ENCODE measurements around the gene SLC22A2.

The SLC22A2 gene

DNA sequence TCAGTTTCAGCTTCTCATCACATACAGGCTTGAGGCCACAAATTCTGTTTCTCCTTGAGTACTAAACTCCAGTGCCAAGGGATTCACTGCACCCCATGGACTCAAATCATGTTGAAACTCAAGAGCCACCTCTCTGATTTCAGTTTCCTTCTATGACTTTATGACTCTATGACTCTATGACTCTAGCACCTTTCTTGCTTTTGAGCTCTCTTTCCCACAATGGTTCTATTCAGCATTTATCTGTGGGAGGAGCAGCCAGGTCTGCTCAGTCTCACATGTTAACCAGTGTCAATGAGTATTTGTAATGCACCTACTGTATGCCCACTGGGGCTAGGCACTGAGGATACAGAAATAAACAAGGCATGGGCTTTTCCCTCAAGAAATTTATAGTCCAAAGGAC is 14.6 kb upstream of the SLC22A2 start:
- no peak for DNase-seq

DNA sequence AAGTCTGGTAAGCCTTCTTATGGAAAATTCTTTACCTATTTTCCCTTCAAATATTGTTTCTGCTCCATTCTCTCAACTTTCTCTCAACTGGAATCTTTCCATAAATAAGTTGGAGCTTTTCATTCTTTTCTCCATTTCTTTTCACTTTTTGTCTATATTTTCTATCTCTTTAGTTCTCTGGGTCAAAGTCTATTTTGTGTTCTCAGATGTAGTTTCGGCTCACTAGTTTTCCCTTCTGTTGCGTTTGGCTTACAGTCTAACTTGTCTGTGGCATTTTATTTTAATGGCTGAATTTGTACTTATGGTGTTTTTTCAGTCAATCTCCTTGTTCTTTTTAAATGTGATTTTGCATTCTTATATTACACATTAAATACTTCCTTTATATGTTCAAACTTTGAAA is 14.1 kb upstream of the SLC22A2 start:
- DNase-seq: no peak

DNA sequence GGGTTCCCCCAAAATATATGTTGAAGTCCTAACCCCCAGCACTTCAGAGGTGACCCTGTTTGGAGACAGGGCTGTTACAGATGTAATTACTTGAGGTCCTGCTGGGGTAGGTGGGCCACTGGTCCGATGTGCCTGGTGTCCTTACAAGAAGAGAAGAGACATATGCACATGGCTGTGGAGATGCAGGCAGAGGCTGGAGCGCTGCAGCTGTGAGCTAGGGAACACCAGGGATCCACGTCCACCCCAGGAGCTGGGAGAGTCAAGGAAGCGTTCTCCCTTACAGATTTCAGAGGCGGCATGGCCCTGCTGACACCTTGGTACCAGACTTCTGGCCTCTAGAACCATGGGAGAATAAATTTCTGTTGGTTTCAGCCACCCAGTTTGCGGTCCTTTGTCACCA is 11.7 kb upstream of the SLC22A2 start:
- no peak for DNase-seq

DNA sequence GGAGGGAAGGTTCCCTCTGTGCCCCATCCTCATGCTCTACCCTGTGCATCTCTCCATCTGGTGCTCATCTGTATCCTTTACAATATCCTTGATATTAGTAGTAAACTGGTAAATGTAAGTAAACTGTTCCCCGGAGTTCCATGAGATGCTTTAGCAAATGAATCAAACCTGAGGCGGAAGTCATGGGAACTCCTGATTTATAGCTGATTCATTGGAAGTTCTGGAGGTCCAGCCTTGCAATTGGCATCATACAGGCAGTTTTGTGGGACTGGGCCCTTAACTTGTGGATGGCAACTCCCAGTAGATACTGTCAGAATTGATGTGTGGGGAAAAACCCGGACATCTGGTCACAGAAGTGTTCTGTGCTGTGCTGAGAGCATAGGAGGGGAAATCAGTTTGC is 11.2 kb upstream of the SLC22A2 start:
- no peak for DNase-seq

DNA sequence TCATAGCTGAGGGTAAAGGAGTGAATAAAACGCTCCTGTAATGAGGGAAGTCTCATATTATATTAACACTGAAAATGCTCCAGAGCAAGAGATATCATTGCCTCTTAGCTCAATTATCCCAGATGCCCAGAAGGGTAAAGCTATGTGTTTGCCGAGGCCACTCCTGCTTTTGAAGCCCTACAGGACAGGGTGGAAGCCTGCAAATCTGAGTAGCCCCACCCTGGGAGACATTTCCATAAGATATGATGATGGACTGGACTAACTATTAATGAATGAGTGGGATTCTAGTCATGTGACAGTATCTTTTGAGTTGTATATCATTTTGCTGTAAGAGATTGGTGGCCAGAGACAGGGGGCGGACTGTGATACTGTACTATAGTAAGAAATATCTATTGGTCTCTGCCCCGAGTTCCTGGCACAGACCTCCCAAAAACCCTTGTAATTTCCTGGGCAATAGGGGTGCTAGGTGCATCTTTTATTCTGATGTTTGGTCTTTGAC is 10.5 kb upstream of the SLC22A2 start:
- DNase-seq: no peak

DNA sequence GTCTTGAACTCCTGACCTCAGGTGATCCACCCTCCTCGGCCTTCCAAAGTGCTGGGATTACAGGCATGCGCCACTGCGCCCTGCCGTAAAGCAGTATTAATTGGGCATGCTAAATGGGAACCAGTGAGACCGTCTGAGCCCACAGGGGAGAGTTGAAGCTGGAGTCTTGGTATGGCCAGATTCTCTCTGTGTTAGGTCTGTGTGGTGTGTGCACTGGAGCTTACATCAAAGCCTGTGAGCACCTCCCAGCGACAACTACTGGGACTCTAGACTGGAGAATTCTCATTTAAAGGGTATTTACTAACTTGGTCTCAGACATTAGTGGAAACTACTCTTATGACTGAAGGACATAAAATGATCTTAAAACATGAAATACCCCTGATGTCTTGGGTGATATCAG is 8.5 kb upstream of the SLC22A2 start:
- no peak for DNase-seq

DNA sequence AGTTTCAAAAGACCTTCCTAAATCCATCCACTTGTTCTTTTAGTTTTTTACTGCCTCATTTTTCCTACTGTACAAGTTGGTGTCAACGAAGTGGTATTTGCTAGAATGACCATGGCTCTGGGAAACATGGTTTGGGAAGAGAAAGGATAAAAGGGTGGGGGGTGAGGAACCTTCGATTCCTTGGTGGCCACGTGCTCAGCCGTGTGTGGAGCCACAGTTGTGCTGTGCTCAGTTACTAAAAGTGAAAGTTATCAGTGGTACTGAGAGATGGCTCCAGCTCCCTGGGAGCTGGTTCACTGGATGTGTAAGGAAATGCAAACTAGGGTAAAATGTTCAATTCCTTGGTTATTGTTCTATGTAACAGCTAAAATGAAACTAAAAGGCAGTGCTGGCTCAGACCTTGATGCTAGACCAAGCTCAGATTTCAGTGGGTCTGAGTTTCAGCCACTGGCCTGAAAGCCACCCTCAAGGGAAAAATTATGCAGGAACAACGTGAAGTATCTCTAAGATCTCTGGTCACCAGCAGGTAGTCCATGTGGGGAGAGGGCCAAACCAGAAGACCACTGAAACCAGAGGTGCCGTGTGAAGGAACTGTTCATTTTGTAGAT is 7.4 kb upstream of the SLC22A2 start:
- no peak for DNase-seq

DNA sequence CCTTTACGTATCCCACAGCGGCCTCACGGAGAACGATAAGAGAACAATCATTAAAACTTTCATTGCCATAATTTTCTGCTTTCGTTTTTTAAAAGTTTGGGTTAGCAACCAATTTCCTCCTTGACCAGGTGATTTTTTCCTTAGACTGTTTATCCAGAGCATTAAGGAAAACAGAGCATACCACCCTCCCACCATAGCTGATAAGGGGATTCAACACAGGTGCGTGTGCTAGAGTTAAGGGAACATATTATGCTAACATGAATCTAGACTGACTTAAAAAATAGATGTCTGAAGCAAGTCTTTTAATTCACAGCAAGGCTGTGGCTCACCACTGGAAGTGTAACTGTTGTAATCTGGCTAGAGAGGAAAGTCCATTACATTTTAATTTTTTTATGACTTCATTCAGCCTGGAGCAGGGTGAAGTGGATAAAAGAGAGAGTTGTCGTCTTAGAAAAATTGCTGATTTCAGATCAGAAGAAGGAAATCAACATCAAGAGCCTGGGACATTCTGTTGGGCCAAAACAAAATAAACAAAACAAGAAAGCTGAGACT is 5.5 kb upstream of the SLC22A2 start:
- DNase-seq: no peak

DNA sequence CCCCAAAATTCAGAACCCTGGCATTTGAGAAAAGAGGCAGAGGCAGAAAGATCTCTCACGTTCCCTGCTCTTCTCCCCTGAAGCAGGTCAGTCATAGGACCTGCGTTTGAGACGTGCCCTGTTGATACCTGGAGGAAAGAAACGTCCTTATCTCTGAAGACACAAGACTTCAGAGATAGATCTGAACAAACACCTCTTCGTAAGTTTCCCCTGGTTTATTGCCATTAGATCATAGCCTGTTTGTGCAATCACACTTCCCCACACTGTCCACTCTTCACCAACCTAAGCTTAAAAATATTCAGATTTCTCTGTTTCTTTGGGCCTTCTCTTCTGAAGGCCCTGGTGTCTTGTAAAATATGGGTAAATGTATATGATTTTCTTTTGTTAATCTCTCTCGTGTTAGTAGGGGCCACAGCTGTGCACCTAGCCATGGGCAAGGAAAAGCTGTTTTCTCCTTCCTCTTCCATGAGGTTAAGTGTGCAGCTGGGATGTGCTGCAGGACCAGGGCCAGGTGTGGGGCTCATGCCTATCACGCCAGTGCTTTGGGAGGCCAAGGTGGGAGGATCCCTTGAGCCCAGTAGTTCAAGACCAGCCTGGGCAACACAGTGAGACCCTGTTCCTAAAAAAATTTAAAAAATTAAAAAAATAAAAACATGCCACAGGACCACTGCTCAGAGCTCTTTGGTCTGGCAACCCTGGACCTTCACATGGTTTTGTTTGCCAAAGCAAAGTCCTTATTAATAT is 4.7 kb upstream of the SLC22A2 start:
- DNase-seq: no peak

DNA sequence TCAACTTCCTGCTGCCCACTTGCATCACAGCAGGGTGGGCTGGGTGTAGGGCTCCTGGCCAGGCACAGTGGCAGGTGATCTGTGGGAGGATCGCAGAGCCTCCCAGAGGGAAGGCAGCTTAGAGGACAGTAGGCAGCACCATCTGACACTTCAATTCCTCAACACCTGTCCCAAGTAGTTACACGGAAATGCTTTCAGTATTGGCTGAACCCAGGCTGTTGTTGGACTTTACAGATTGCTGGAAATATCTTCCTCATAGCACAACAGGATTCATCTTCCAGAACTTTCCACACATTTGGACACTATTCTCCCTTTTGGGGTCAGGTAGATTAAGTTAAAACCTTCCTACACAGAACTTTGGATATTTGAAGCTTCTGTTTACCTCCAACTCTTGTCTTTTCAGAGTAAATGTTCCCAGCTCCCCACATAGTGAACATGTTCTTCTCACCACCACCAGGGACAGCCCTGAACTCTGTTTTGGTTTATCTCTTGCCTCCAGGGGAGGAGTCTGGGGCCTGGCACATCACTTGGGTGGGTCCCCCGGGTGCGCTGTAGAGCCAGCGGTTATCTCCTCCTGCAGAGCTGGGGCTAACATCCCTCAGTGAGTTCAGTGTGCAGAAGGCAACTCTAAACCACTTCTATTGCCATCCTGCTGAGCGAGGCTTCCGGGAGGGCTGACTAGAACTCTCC is 3.5 kb upstream of the SLC22A2 start:
- no peak for DNase-seq

DNA sequence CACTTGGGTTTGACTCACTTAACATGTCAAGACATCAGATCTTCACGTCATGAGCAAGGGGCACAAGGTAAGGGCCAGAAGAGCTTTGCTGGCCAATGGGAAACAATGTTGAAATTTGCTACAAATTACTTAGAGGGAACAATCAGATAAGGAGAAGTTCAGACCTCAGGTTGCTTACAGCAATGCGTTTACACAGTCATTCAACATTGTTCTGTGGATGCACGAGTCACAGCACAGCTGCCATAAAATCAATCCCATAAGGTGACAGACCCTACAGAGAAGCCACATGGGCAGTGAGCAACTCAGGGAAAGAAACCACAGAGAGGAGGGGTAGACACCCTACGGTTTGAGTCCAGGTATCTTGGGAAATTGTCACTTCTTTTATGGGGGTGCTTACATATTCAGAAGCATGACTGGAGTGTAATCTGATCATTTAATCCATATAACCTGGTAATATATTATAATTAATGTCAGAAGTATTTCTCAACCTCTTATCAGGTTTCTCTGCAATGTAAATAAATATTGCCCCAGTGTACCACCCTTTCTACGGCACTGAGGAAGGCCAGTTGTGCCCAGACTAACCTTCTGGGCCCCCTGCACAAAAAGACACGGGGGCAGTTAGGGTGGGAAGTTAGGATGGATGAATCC is 2.3 kb upstream of the SLC22A2 start:
- DNase-seq: no peak

DNA sequence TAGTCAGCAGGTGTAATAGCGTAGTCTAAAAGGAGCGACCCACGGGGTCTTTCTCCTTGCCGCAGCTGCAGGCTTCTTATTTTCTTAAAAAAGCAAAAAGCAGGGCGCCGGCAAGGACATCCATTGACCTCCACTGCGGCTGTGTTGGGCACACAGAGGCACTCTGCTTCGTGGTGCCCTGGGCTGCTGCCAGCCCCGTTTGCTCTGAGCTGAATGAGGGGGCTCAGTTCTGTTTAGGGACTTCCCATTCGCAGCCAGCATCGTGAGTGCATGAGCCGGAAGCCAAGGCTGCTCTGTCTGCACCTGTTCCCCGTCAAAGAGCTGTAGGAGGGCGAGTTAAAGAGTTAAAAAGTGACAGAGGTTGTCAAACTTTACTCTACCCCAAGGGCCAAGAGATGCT is 1.7 kb upstream of the SLC22A2 start:
- DNase-seq: no peak

DNA sequence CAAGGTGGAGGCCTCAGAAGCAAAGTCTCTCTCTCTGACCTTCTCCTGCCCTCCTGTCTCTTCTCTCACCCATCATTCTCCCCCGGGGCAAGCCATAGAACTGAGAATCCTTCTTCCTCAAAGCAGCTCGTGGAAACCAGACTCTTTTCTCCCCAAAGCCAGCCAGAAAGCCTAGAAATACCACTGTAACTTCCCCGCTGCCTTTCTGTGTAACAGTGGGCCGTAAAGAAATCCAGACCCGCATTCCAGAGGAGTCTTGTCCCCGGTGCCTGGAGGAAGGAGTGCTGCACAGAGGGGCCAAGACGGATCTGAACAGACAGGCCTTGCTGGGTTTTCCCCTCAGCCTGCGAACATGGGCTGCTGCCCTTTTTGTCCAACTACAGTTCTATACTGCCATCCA is 977 bp upstream of the SLC22A2 start:
- DNase-seq: no peak

DNA sequence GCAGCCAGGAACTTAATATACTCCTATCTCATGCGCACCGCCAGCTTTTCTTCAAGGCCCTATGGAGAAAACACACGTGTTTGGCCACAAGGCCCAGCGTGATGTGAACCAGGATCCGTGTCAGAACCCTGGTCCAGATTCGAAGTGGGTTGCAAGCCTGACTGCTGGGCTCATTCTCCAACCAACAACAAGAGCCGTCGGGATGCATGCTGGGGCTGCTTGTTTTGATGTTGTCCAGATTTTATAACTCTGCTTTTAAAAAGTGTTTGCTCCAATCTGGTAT is 463 bp upstream of the SLC22A2 start:
- DNase-seq: no peak

DNA sequence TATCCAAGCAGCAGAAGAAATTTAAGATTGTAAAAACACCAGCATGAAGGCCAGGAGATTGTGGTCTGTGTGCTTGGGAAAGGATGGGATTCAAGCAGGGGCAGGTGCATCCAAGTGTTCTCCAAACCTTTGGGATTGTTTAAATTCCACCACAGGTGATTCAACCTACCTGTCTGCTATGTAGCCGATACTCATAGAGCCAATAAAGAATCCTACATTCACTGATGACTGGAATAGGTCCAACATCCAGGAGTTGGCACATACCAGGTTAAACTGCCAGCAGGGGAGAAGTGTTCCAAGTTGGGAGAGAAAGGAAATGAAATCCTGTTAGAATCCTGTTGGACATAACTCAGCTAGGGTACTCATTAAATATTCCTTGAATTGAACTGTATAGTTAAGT is 2.2 kb downstream of the SLC22A2 start:
- no peak for DNase-seq

DNA sequence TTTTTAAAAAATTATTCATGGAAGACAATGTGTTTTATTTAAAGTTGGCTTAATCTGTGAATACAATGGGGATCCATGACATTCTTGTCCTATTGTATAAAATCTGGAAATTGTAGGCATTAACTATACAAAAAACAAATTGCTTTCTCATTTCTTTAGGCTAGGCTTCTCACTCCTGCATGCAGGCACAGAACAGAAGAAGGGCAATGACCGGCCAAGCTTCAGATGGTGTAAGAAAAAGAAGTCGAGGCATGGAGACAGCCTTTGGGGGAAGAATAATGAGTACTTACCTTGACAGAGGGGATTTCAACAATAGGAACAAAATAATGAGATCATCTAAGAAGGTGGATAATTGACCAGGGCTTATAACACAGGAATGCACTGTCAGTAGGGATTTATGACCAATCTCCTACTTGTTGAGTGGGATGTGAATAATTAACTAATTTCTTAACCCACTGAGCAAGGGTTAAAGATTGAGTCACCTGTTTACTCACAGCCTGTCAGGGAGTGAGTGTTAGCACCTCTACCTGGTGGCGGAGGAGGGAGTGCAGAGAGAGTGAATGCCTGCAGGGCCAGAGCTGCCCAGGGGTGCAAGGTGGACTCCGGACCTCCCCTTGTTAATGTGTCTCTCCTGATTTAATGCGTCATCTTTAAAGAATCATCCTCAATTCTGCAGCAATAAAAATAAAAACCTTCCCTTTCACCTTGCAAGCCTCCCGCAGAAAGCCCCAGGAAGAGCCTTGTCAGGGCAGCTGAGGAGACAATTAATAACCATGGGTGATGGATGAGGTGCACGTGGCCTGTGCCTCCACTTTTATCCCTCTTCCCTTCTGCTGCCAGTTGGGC is 3.9 kb downstream of the SLC22A2 start:
- DNase-seq: no peak

DNA sequence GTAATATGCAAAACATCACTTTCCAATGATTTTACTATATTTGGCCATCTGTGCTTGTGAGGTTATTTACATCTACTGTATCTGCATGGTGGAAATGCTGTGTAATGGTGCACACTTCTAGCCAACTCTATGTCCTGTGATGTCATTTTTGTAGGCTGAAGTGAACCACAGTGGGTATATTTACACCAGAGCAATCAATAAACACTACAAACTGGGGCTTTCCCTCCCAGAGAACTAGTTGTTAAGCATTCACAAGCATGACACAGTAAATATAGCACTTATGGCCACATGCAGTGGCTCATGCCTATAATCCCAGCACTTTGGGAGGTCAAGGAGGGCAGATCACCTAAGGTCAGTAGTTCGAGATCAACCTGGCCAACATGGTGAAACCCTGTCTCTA is 4.9 kb downstream of the SLC22A2 start:
- DNase-seq: no peak

DNA sequence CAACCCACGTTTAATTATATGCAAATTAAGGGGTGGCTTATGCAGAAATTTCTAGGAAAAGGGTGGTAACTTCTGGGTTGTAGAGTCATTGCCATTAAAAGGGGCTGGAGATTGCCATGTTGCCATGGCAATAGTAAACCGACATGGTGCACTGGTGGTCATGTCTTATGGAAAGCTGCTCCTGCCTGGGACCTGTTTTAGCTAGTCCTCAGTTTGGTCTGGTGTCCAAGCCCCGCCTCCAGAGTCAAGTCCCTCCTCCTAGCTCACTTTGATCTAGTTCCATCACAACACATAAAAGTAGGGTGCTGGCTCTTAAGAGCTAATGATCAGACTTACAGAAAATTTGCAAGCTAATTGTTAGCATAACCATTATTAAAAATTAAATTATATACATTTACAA is 5.3 kb downstream of the SLC22A2 start:
- DNase-seq: no peak

DNA sequence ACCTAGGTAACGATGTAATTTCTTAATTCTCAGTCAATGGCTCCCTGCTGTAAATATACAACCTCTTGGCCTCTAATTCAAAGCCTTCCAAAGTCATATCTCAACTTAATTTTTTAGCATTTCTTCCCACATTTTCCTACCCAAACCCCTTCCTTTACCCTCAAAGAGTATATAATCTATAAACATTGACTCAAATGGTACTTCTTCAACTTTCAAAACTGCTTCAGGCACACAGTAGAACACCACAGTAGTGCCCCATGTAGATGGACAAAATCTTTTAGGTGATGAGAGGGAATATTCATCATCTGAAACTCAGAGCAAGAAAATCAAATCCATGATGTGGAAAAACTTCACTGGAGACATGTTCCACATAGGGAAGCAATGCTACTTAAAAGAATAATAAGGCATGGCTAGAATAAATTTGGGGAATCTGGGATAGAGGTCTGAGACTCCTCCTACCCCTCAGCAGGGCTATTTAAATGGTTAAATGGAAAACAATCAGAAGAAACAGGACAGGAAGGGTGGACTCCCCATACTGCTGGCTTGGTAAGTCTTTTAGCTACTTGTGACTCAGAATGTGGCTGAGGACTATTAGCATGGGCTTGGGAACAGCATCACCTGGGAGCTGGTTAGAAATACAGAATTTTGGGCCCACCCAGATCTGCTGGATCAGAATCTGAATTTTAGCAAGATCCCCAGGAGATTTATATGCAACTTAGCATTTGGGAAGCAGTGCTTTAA is 6.4 kb downstream of the SLC22A2 start:
- no peak for DNase-seq

DNA sequence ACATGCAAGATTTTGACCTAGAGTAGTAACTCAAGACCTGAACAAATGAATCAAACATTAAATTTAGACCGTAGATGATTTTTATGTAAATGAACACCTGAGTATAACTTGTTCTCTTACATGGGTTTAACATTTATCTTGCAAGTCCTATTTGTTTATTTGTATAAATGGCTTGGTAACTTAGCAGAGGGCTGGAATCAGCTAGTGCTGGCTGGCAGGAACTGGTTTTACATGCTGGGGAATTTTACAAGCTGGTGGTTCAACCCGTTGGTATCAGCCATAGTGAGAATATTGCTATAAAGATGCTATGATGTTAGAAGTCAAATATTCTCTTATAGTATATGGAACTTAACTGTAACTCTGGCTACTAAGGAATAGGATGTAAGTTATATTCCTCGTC is 8.9 kb downstream of the SLC22A2 start:
- DNase-seq: no peak

DNA sequence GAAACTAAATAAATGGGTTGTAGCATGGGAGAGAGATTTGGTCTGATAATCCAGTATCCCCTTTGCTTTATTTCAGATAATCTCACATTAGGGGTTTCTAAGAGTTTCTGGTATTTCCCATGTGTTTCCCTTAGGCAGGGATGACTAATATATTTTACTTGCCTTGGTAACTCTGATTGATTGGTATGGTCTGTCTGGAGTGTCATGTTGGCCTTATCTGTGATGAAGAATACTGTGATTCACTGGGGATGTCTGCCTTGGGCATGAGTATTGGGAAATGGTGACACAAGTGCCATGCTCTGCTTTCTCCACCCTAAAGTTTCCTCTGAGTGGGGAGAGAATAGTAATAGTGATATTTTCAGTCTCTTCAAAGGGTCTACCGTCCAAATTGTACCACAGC is 10.1 kb downstream of the SLC22A2 start:
- no peak for DNase-seq

DNA sequence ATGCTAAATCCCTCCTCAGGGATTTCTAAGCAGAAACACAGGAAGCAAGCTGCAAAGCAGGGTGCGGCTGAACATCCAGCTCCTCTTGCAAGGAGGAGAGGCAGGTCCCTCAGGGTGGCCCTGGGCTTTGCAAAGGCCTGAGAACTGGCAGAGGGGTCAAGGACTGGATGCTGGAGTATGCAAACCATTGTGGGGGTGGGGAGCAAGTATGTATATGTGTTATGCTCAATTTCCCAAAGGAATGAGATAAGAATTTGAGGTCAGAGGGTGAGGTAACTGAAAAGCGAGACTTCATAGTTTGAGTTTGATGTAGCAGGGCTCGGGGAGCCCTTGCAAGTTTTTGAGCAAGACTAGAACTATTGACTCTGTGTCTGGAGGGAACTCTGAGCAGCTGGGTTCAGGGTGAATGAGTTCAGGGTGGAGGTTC is 11.2 kb downstream of the SLC22A2 start:
- no peak for DNase-seq
